ENCODE results near the gene SESTD1.
"Not testable (repeated sequence)": the region's sequence is repeated elsewhere in the genome, so short reads cannot be mapped to it uniquely, and the experiment has no call there.

Gene SESTD1

GRCh38 chr2:179068991-179069643 is 195.5 kb downstream of the SESTD1 start:
- no peak for DNase-seq (ENCODE audit: low read depth)
- H3K4me3 ChIP-seq (ENCODE audit: low read depth, low read length) = no peak overlapping the region

- no peak overlapping the region for H3K4me3 ChIP-seq (ENCODE audit: low read depth, low read length)
- no peak for DNase-seq (ENCODE audit: low read depth)
These were observed 205.5 kb downstream of the SESTD1 start for GRCh38 chr2:179059026-179059700.

GRCh38 chr2:179057737-179058136 is 206.9 kb downstream of the SESTD1 start:
- DNase-seq (ENCODE audit: low read depth) = no peak
- H3K4me3 ChIP-seq (ENCODE audit: low read depth, low read length) = no peak overlapping the region

- DNase-seq (ENCODE audit: low read depth); H3K4me3 ChIP-seq (ENCODE audit: low read depth, low read length): not testable (repeated sequence)
These were observed 211.1 kb downstream of the SESTD1 start for GRCh38 chr2:179053568-179053967.

Data from skeletal muscle cell (primary cell).